Thoracic aorta (tissue), 2 donors: Measurements from ENCODE around the gene FSTL3. TPM values are rescaled to one million over a fixed set of nuclear protein-coding genes. Genes with fewer than 3 reads are reported as not detected.

Experiments used
- ATAC-seq: fragments of 150-250 bp; one replicate; pipeline ENCODE4 v1.8.0; 2017; ENCODE audit warnings: low read depth; ENCODE audit not compliant: insufficient number of reproducible peaks, low FRiP score
- DNase-seq: peaks from one replicate; pipeline ENCODE4 v3.0.0-alpha.2; 2020; ENCODE audit warnings: low spot score
- H3K27ac ChIP-seq, 2 donors: fragments of 200-600 bp; sonication (generic); 1 replicate in 1 of 2; 2 replicates in 1 of 2; pipeline ENCODE4 v1.5.1; 2016; ENCODE audit warnings: mild to moderate bottlenecking in 2 of 2, moderate library complexity in 2 of 2
- H3K27me3 ChIP-seq: fragments of 200-600 bp; sonication (generic); replicated peaks from 2 replicates; pipeline ENCODE4 v1.6.0; 2016; ENCODE audit warnings: mild to moderate bottlenecking; ENCODE audit not compliant: insufficient read depth
- H3K36me3 ChIP-seq: fragments of 200-600 bp; sonication (generic); one replicate; pipeline ENCODE4 v1.5.1; 2016
- H3K4me1 ChIP-seq, 2 donors: fragments of 200-600 bp; sonication (generic); 1 replicate in 1 of 2; 2 replicates in 1 of 2; pipeline versions ENCODE4 v1.5.1 to v1.6.0; 2016; ENCODE audit warnings: low read depth in 2 of 2, mild to moderate bottlenecking in 1 of 2; ENCODE audit not compliant: control insufficient read depth in 1 of 2
- H3K4me3 ChIP-seq: fragments of 200-600 bp; sonication (generic); 2 replicates; pipeline ENCODE4 v1.5.1; 2016; ENCODE audit warnings: mild to moderate bottlenecking
- H3K9me3 ChIP-seq: fragments of 200-600 bp; sonication (generic); 2 replicates; pipeline ENCODE4 v1.5.1; 2016
- CTCF ChIP-seq: fragments of 200-600 bp; sonication (generic); IDR thresholded peaks from one replicate; pipeline ENCODE4 v1.5.1; 2019; ENCODE audit warnings: antibody characterized with exemption
- total RNA-seq, 2 donors: library from RNA; depleted of rRNA; stranded (reverse); fragments of >200 nt; gene quantifications; one replicate each; pipeline versions ENCODE4 v1.1.0 to v1.2.3, GENCODE V29; 2016

Gene FSTL3
- total RNA-seq, 2 donors from 2014 or later = 361 to 595 TPM

GRCh38 chr19:651114-651818 is 24.9 kb upstream of the FSTL3 start:
- H3K27me3 ChIP-seq = no peaks in the 10 kb centered on the region
- H3K4me3 ChIP-seq = no peak overlapping the region
- H3K36me3 ChIP-seq = peaks cover 59% of the 10 kb centered on the region

GRCh38 chr19:651991-652390 is 24.2 kb upstream of the FSTL3 start:
- Histone ChIP-seq H3K36me3 (peaks cover 52% of the 10 kb centered on the region), H3K4me1 (no peaks in the 10 kb centered on the region), H3K9me3 (no peaks in the 10 kb centered on the region), H3K27me3 (no peaks in the 10 kb centered on the region), H3K4me3 (no peak overlapping the region), H3K27ac (no peak overlapping the region)
- DNase-seq (no peak), ATAC-seq (no peak)
- TF ChIP-seq CTCF = no peak

More at GRCh38 chr19:651114-651818, 24.9 kb upstream of the FSTL3 start:
- H3K9me3 ChIP-seq = no peaks in the 10 kb centered on the region
- no peak for DNase-seq
- TF ChIP-seq CTCF = no peak
- no peaks in the 10 kb centered on the region for H3K4me1 ChIP-seq
- H3K27ac ChIP-seq = no peak overlapping the region
- ATAC-seq = no peak

- no peaks in the 10 kb centered on the region for H3K9me3 ChIP-seq
- ATAC-seq = no peak
- no peak overlapping the region for H3K4me3 ChIP-seq
- DNase-seq = no peak
- peaks cover 45% of the 10 kb centered on the region for H3K36me3 ChIP-seq
- H3K4me1 ChIP-seq = peaks cover 0 to 6% of the 10 kb centered on the region in 2 donors
- H3K27ac ChIP-seq = no peak overlapping the region
- H3K27me3 ChIP-seq = no peaks in the 10 kb centered on the region
- TF ChIP-seq CTCF = no peak
Observed at GRCh38 chr19:652467-653389, 23.5 kb upstream of the FSTL3 start.

GRCh38 chr19:653425-653824 is 22.8 kb upstream of the FSTL3 start:
- ATAC-seq (no peak), DNase-seq (no peak)
- Histone ChIP-seq H3K27ac (no peak overlapping the region), H3K4me3 (no peak overlapping the region), H3K4me1 (peaks cover 0 to 13% of the 10 kb centered on the region in 2 donors), H3K9me3 (no peaks in the 10 kb centered on the region), H3K27me3 (no peaks in the 10 kb centered on the region), H3K36me3 (peaks cover 41% of the 10 kb centered on the region)
- no peak for TF ChIP-seq CTCF

- ATAC-seq (no peak), DNase-seq (no peak)
- Histone ChIP-seq H3K4me3 (no peak overlapping the region), H3K27ac (no peak overlapping the region), H3K4me1 (peaks cover 9 to 35% of the 10 kb centered on the region in 2 donors), H3K27me3 (no peaks in the 10 kb centered on the region), H3K36me3 (peaks cover 26% of the 10 kb centered on the region), H3K9me3 (no peaks in the 10 kb centered on the region)
- TF ChIP-seq CTCF = no peak
Observed at GRCh38 chr19:655691-656090, 20.5 kb upstream of the FSTL3 start.
